Measurements from ENCODE around the gene PPM1H. TPM values are rescaled to one million over a fixed set of nuclear protein-coding genes. Genes with fewer than 3 reads are reported as not detected.

The PPM1H gene
- polyA plus RNA-seq, 1 of the 3 experiments (the other 2 are of a cell fraction) = 0.13 TPM

GRCh38 chr12:62907561-62907960 lies 27.4 kb downstream of the PPM1H start:
- Histone ChIP-seq H2AFZ (ENCODE audit: low read depth) (no peak overlapping the region), H3K9me2 (no peaks in the 10 kb centered on the region), H3K4me2 (no peak overlapping the region), H3K27me3 (ENCODE audit: insufficient read depth) (peaks cover 54% of the 10 kb centered on the region; the same call in 1 of the 2 replicates), H3K27ac (ENCODE audit: low read depth in 2 of 2, low read length in 1 of 2) (no peak overlapping the region), H3F3A (replicated peaks; ENCODE audit: insufficient read depth) (no peaks in the 10 kb centered on the region), H3K79me2 (ENCODE audit: insufficient read depth) (no peaks in the 10 kb centered on the region), H3K9ac (no peak overlapping the region), H4K20me1 (ENCODE audit: insufficient read depth) (no peaks in the 10 kb centered on the region), H3K4me1 (ENCODE audit: control insufficient read depth in 1 of 2, insufficient read depth in 2 of 2, low read depth in 1 of 2, low read length in 1 of 2) (no peaks in the 10 kb centered on the region), H3K4me3 (ENCODE audit: low read depth in 2 of 2, low read length in 1 of 2) (no peak overlapping the region), H3K9me3 (no peaks in the 10 kb centered on the region), H3K36me3 (replicated peaks in 1 of 2; ENCODE audit: control insufficient read depth in 1 of 2, insufficient read depth in 2 of 2, low read length in 1 of 2) (no peaks in the 10 kb centered on the region)
- CTCF ChIA-PET = no interaction called here
- WGBS (ENCODE audit: low lambda C conversion rate) = 6% methylated on average over 2 of the region's 2 CpGs
- DNase-seq = no peak
- POLR2A ChIA-PET = no interaction called here
- TF ChIP-seq MAX (IDR thresholded peaks at IDR 0.05; ENCODE audit: low read depth) (no peak), RCOR1 (IDR thresholded peaks at IDR 0.05; ENCODE audit: low read length) (no peak), MXI1 (IDR thresholded peaks at IDR 0.05; ENCODE audit: low read depth, low read length) (no peak), YY1 (IDR thresholded peaks at IDR 0.05; ENCODE audit: low read depth) (no peak), CHD2 (IDR thresholded peaks at IDR 0.05; ENCODE audit: low read length, partially characterized antibody) (no peak), FOXJ3 (CRISPR knock-in tag; IDR thresholded peaks at IDR 0.05) (no peak), TAF1 (IDR thresholded peaks at IDR 0.05; ENCODE audit: borderline replicate concordance, low read depth, low read length) (no peak), EZH2phosphoT487 (IDR thresholded peaks at IDR 0.05; ENCODE audit: borderline replicate concordance, low read depth) (no peak), RAD21 (IDR thresholded peaks at IDR 0.05; ENCODE audit: low read length) (no peak), ELF1 (IDR thresholded peaks at IDR 0.05) (no peak), ZBTB33 (IDR thresholded peaks at IDR 0.05; ENCODE audit: borderline replicate concordance, low read depth) (no peak), USF1 (IDR thresholded peaks at IDR 0.05; ENCODE audit: borderline replicate concordance, low read depth) (no peak), NFIC (IDR thresholded peaks at IDR 0.05; ENCODE audit: borderline replicate concordance) (no peak)

GRCh38 chr12:62907078-62907477 lies 27.9 kb downstream of the PPM1H start:
- no peak for TF ChIP-seq MAX (IDR thresholded peaks at IDR 0.05; ENCODE audit: low read depth)
- TF ChIP-seq CTCF (IDR thresholded peaks at IDR 0.05) = no peak
- TF ChIP-seq EP300 (IDR thresholded peaks at IDR 0.05; ENCODE audit: borderline replicate concordance in 1 of 2, low read depth in 1 of 2, low read length in 1 of 2) = no peak
- TF ChIP-seq ELF1 (IDR thresholded peaks at IDR 0.05) = no peak
- no peak for TF ChIP-seq TEAD4 (IDR thresholded peaks at IDR 0.05; ENCODE audit: borderline replicate concordance, insufficient read depth)
- no peak for TF ChIP-seq USF2 (IDR thresholded peaks at IDR 0.05; ENCODE audit: borderline replicate concordance, low read depth, low read length)
- no peak for TF ChIP-seq TCF12 (IDR thresholded peaks at IDR 0.05)
- no peak for TF ChIP-seq ZBTB33 (IDR thresholded peaks at IDR 0.05; ENCODE audit: borderline replicate concordance, low read depth)
- TF ChIP-seq RFX5 (IDR thresholded peaks at IDR 0.05; ENCODE audit: low read length) = no peak
- TF ChIP-seq MXI1 (IDR thresholded peaks at IDR 0.05; ENCODE audit: low read depth, low read length) = no peak

More at GRCh38 chr12:62907078-62907477, 27.9 kb downstream of the PPM1H start:
- Histone ChIP-seq H3K4me2 (no peak overlapping the region), H4K20me1 (ENCODE audit: insufficient read depth) (no peaks in the 10 kb centered on the region), H3K9me2 (no peaks in the 10 kb centered on the region), H3K27me3 (ENCODE audit: insufficient read depth) (peaks cover 49% of the 10 kb centered on the region; the same call in 1 of the 2 replicates), H3F3A (replicated peaks; ENCODE audit: insufficient read depth) (no peaks in the 10 kb centered on the region), H3K9ac (no peak overlapping the region), H3K4me3 (ENCODE audit: low read depth in 2 of 2, low read length in 1 of 2) (no peak overlapping the region), H2AFZ (ENCODE audit: low read depth) (no peak overlapping the region), H3K9me3 (no peaks in the 10 kb centered on the region), H3K36me3 (replicated peaks in 1 of 2; ENCODE audit: control insufficient read depth in 1 of 2, insufficient read depth in 2 of 2, low read length in 1 of 2) (no peaks in the 10 kb centered on the region), H3K79me2 (ENCODE audit: insufficient read depth) (no peaks in the 10 kb centered on the region), H3K4me1 (ENCODE audit: control insufficient read depth in 1 of 2, insufficient read depth in 2 of 2, low read depth in 1 of 2, low read length in 1 of 2) (no peaks in the 10 kb centered on the region), H3K27ac (ENCODE audit: low read depth in 2 of 2, low read length in 1 of 2) (no peak overlapping the region)
- ChIA-PET POLR2A (no interaction called here), CTCF (no interaction called here)
- no peak for DNase-seq
- 0% methylated on average over 1 of the region's 1 CpG for WGBS (ENCODE audit: low lambda C conversion rate)
